ENCODE results near the gene SPATA31A6.
"Not testable (repeated sequence)": the region's sequence is repeated elsewhere in the genome, so short reads cannot be mapped to it uniquely, and the experiment has no call there.

Gene SPATA31A6

GRCh38 chr9:42183359-42183758 is at the start of gene SPATA31A6:
TSS of gene SPATA31A6 (plus strand) at chr9:42183659. CDS start at chr9:42183688, 29 bp downstream.
- DNase-seq: not testable (repeated sequence)

GRCh38 chr9:42160299-42160698 is 23.2 kb upstream of the SPATA31A6 start:
- not testable (repeated sequence) for DNase-seq

GRCh38 chr9:42219861-42220260 is 36.4 kb downstream of the SPATA31A6 start:
- not testable (repeated sequence) for DNase-seq

DNA sequence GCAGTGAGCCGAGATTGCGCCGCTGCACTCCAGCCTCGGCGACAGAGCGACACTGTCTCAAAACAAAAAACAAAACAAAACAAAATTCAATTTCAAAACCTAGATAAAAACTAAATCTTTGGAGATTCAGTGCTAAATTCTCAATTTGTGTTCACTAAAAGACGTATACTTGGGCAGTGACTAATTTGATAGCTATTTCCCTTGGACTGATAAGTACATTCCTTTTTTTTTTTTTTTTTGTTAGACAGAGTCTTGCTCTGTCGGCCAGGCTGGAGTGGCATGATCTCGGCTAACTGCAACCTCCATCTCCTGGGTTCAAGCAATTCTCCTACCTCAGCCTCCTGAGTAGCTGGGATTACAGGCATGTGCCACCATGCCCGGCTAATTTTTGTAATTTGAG is 39.8 kb downstream of the SPATA31A6 start:
- not testable (repeated sequence) for DNase-seq

DNA sequence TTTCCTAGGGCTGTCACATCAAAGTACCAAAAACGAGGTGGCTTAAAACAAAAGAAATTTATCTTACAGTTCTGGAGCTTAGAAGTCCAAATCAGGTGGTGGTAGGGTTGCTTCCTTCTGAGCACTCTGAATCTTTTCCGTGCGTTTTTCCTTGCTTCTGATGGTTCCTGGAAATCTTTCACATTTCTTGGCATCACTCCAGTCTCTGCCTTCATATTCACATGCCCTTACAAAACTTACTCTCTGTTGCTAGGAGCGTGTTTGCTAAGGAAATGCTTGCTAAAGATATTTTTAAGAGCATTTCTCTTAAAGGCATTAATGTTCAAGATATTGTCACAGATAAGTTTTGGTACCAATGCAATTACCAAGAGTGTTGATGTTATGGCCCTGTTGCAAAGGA is 49.6 kb downstream of the SPATA31A6 start:
- DNase-seq: not testable (repeated sequence)

- not testable (repeated sequence) for DNase-seq
Observed at GRCh38 chr9:42234610-42235009, 51.2 kb downstream of the SPATA31A6 start.

DNA sequence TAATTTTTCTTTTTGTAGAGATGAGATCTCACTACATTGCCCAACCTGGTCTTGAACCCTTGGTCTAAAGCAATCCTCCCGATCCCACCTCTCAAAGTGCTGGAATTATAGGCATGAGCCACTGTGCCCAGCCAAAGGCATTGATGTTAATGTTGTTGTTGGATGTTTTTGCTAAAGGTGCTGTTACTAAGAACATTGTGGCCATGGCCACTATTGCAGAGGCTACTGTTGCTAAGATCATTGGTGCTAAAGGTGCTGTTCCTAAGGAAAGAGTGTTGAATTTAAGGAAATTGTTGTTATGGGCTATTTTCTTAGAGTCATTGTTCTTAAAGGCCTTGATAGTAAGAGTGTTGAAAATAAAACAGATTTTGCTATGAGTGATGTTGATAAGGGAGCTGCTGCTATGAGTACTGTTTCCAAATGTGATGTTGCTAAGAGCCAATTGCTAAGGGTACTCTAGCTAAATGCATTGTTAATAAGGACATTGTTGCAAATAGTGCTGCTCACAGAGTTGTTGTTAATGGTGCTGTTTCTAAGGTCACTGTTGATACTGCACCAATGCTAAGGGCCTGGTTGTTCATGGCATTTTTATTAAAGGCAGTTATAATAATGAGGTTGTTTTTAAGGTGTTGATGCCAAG is 52.0 kb downstream of the SPATA31A6 start:
- not testable (repeated sequence) for DNase-seq

DNA sequence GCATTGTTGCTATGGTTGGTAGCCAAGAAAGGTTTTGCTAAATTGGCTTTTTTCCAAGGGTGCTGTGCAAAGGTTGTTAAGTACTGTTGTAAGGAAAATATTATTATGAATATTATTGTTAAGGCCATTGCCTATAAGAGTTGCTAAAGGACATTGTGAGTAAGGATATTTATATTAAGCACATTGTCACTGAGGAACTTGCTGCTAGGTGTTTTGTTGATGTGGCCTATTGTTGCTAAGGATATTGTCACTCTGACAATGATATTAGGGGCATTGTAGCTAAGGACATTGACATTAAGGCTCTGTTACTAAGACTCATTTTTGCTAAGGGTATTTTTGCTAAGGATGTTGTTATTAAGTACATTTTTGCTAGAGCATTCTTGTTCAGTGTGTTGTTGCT is 52.6 kb downstream of the SPATA31A6 start:
- DNase-seq: not testable (repeated sequence)

GRCh38 chr9:42237381-42237780 is 53.9 kb downstream of the SPATA31A6 start:
- not testable (repeated sequence) for DNase-seq

DNA sequence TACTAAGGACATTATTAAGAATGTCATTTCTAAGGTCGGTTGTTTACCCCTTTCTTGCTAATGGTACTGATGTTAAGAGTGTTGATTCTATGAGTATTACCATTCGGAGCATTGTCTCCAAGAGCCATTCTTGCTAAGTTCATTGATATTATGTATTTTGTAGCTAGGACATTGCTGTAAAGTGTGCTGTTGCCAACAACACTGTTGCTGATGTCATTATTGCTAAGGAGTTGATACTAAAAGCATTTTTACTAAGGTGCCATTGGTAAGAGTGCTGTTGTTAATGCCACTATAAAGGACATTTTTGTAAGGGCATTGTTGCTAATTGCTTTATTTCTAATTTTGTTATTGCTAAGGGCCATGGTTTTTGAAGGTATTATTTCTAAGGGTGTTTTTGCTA is 55.4 kb downstream of the SPATA31A6 start:
- not testable (repeated sequence) for DNase-seq

Data from activated T-cell treated with anti-CD3 and anti-CD28 coated beads for 4 hours (primary cell).